GM18519 (cell line): Measurements from ENCODE around the gene USP17L10.
"Not testable (repeated sequence)": the region's sequence is repeated elsewhere in the genome, so short reads cannot be mapped to it uniquely, and the experiment has no call there.

Experiments used
- ATAC-seq: cut with Tn5 transposase; IDR thresholded peaks from one replicate; pipeline ENCODE4 v1.9.1; 2021; ENCODE audit warnings: mild to moderate bottlenecking, moderate library complexity; ENCODE audit not compliant: unreplicated experiment, low FRiP score

Gene USP17L10

GRCh38 chr4:9210357-9210756 lies at the start of gene USP17L10:
TSS of gene USP17L10 (plus strand) at chr4:9210657. CDS start at chr4:9210657, 0 bp downstream.
- ATAC-seq, result not testable (repeated sequence)

- not testable (repeated sequence) for ATAC-seq
Observed at GRCh38 chr4:9165990-9166389, 44.5 kb upstream of the USP17L10 start.

- ATAC-seq, result not testable (repeated sequence)
Observed at GRCh38 chr4:9169791-9170459, 40.5 kb upstream of the USP17L10 start, which contains the start of gene FAM90A26. TSS of gene FAM90A26 (plus strand) at chr4:9170409. CDS start at chr4:9173173, 2,764 bp downstream.

- ATAC-seq, result not testable (repeated sequence)
Observed at GRCh38 chr4:9214701-9215100, 4.2 kb downstream of the USP17L10 start.

GRCh38 chr4:9215105-9215504 lies 4.6 kb downstream of the USP17L10 start, which contains the start of gene USP17L11:
TSS of gene USP17L11 (plus strand) at chr4:9215405. CDS start at chr4:9215405, 0 bp downstream.
- ATAC-seq, result not testable (repeated sequence)

- not testable (repeated sequence) for ATAC-seq
Observed at GRCh38 chr4:9219852-9220251, 9.4 kb downstream of the USP17L10 start, which contains the start of gene USP17L12. TSS of gene USP17L12 (plus strand) at chr4:9220152. CDS start at chr4:9220152, 0 bp downstream.

GRCh38 chr4:9224596-9224995 lies 14.1 kb downstream of the USP17L10 start, which contains the start of gene USP17L13:
TSS of gene USP17L13 (plus strand) at chr4:9224896. CDS start at chr4:9224896, 0 bp downstream.
- ATAC-seq, result not testable (repeated sequence)

- ATAC-seq, result not testable (repeated sequence)
Observed at GRCh38 chr4:9230249-9230648, 19.8 kb downstream of the USP17L10 start.

GRCh38 chr4:9234085-9234484 lies 23.6 kb downstream of the USP17L10 start, which contains the start of gene USP17L15:
TSS of gene USP17L15 (plus strand) at chr4:9234385. CDS start at chr4:9234385, 0 bp downstream.
- not testable (repeated sequence) for ATAC-seq

- not testable (repeated sequence) for ATAC-seq
Observed at GRCh38 chr4:9238461-9238860, 28.0 kb downstream of the USP17L10 start.

- not testable (repeated sequence) for ATAC-seq
Observed at GRCh38 chr4:9243579-9243978, 33.1 kb downstream of the USP17L10 start, which contains the start of gene USP17L17. TSS of gene USP17L17 (plus strand) at chr4:9243879. CDS start at chr4:9243879, 0 bp downstream.

GRCh38 chr4:9247953-9248680 lies 37.7 kb downstream of the USP17L10 start, which contains the start of gene USP17L18:
TSS of gene USP17L18 (plus strand) at chr4:9248630. CDS start at chr4:9248630, 0 bp downstream.
- not testable (repeated sequence) for ATAC-seq

- not testable (repeated sequence) for ATAC-seq
Observed at GRCh38 chr4:9253078-9253477, 42.6 kb downstream of the USP17L10 start, which contains the start of gene USP17L19. TSS of gene USP17L19 (plus strand) at chr4:9253378. CDS start at chr4:9253378, 0 bp downstream.

- not testable (repeated sequence) for ATAC-seq
Observed at GRCh38 chr4:9257824-9258223, 47.4 kb downstream of the USP17L10 start, which contains the start of gene USP17L20. TSS of gene USP17L20 (plus strand) at chr4:9258124. CDS start at chr4:9258124, 0 bp downstream.
